K562 (cell line): ENCODE measurements around the gene FCHSD1. TPM values are rescaled to one million over a fixed set of nuclear protein-coding genes. Genes with fewer than 3 reads are reported as not detected.

Experiments used
- BRD4 ChIP-seq: fragments of 200-600 bp; sonication (generic); IDR thresholded peaks from 2 replicates; pipeline ENCODE4 v1.6.1; 2017; ENCODE audit warnings: inconsistent platforms
- CHD4 ChIP-seq: fragments of 200-600 bp; sonication (generic); IDR thresholded peaks from 3 replicates; pipeline ENCODE4 v1.6.1; 2012; ENCODE audit warnings: low read depth, mild to moderate bottlenecking, mixed read lengths, low read length, inconsistent platforms; ENCODE audit not compliant: insufficient read depth, insufficient replicate concordance, poor library complexity, severe bottlenecking
- CREB1 ChIP-seq, 2 experiments: sonication (generic) in 1 of 2; formaldehyde crosslinking in 1 of 2; IDR thresholded peaks; 2 replicates each; pipeline versions ENCODE4 v1.6.1 to v1.8.0; 2012 to 2022; ENCODE audit warnings: inconsistent platforms in 1 of 2, mild to moderate bottlenecking in 1 of 2, missing genetic modification reagents in 1 of 2, moderate library complexity in 1 of 2
- ELF2 ChIP-seq: fragments of 250-450 bp; sonication (Bioruptor Pico); IDR thresholded peaks from 2 replicates; pipeline ENCODE4 v1.5.0; 2021; ENCODE audit warnings: mild to moderate bottlenecking
- ID3 ChIP-seq, 2 experiments: fragments of 250-450 bp in 1 of 2; fragments of 450-650 bp in 1 of 2; sonication (Bioruptor Pico) in 1 of 2; IDR thresholded peaks; 2 replicates each; pipeline versions ENCODE4 v1.6.1 to v1.8.0; 2016 to 2021; ENCODE audit warnings: mild to moderate bottlenecking in 2 of 2, moderate library complexity in 2 of 2, missing compliant biosample characterization in 1 of 2, missing genetic modification characterization in 1 of 2
- KDM5B ChIP-seq: fragments of 200-600 bp; sonication (generic); IDR thresholded peaks from 2 replicates; pipeline ENCODE4 v1.6.1; 2012; ENCODE audit warnings: low read depth, mild to moderate bottlenecking, moderate library complexity, low read length, control low read depth, inconsistent platforms; ENCODE audit not compliant: insufficient replicate concordance
- SAFB2 ChIP-seq: fragments of 200-400 bp; formaldehyde crosslinking; IDR thresholded peaks from 2 replicates; pipeline ENCODE4 v1.6.1; 2018; ENCODE audit warnings: borderline replicate concordance, low read length, low read depth, moderate library complexity; ENCODE audit not compliant: severe bottlenecking
- SMAD3 ChIP-seq: fragments of 450-650 bp; formaldehyde crosslinking; conservative IDR thresholded peaks from 2 replicates; pipeline ENCODE4 v1.4.0; 2020; ENCODE audit warnings: mild to moderate bottlenecking
- ZBTB12 ChIP-seq: fragments of 250-450 bp; sonication (Bioruptor Pico); IDR thresholded peaks from 2 replicates; pipeline ENCODE4 v1.4.0; 2020
- ZKSCAN1 ChIP-seq: fragments of 150-350 bp; IDR thresholded peaks from 2 replicates; pipeline ENCODE4 v1.6.1; 2016; ENCODE audit warnings: low read depth, low read length
- ZNF589 ChIP-seq: fragments of 200-800 bp; sonication (Bioruptor generic); IDR thresholded peaks from 2 replicates; pipeline ENCODE4 v1.6.1; 2016; ENCODE audit warnings: low read depth, missing genetic modification characterization, missing compliant biosample characterization
- polyA plus RNA-seq, 8 experiments: library from polyadenylated mRNA; depleted of rRNA in 4 of 8; stranded (reverse) in 5 of 8; unstranded in 3 of 8; fragments of >200 nt; fragmentation: Nextera tagmentation in 2 of 8; fragmentation: Illumina TruSeq in 1 of 8; extraction: Ambion mirVana in 2 of 8; extraction: Trizol in 1 of 8; gene quantifications; 2 replicates each; pipeline versions ENCODE4 v1.2.1 to v1.2.3, GENCODE V29; 2011 to 2014; ENCODE audit warnings: inconsistent platforms in 1 of 8, missing spikeins in 1 of 8
- total RNA-seq, 7 experiments: library from RNA; depleted of rRNA in 6 of 7; stranded (reverse); fragments of >200 nt in 6 of 7; fragmentation: Illumina TruSeq in 2 of 7; extraction: Trizol in 2 of 7; gene quantifications; 2 replicates each; pipeline versions ENCODE4 v1.2.1 to v1.2.3, GENCODE V29; 2011 to 2021; ENCODE audit warnings: low replicate concordance in 1 of 7

FCHSD1 gene
- total and polyA plus RNA-seq, 9 of the 15 experiments (the other 6 are each of a cell fraction or from before 2014, with no cell fraction given): 0.35 to 37.5 (median 13.6) TPM

GRCh38 chr5:141691286-141691866 lies 40.2 kb upstream of the FCHSD1 start (continued):
- TF ChIP-seq BRD4 (no peak), CHD4 (no peak), SMAD3 (peak; percentile 81), KDM5B (no peak), ELF2 (CRISPR knock-in tag) (peak; percentile 23; the same call in 1 of the 2 replicates), SAFB2 (no peak), ZKSCAN1 (peak; percentile 47; the same call in 1 of the 2 replicates), ZNF589 (peak; percentile 69), CREB1 (IDR thresholded peaks at IDR 0.05) (0 out of 2 replicates have a peak, but pooled peaks have one; percentile 32), CREB1 (CRISPR knock-in tag; IDR thresholded peaks at IDR 0.05) (no peak), ID3 (CRISPR knock-in tag; IDR thresholded peaks at IDR 0.05) (no peak), ID3 (tag; IDR thresholded peaks at IDR 0.05) (peak; percentile 79; the same call in 1 of the 2 replicates), ZBTB12 (0 out of 2 replicates have a peak, but pooled peaks have one; percentile 5)
